ENCODE results near the gene GATC. TPM values are rescaled to one million over a fixed set of nuclear protein-coding genes. Genes with fewer than 3 reads are reported as not detected.

The GATC gene
- polyA plus RNA-seq, 1 experiment, result 14.8 TPM

- peaks cover 3% of the 10 kb centered on the region for H3K36me3 ChIP-seq (ENCODE audit: control insufficient read depth, insufficient read depth, low read length)
- ChIA-PET POLR2A (interaction anchor here (0.5 to 0.7 kb wide), 3 partner anchors 15 to 125 kb away, joined by 4 to 6 read pairs (median 6); no protein-coding TSS in a partner anchor), CTCF (interaction anchor here (0.6 to 1.9 kb wide), 5 partner anchors 13 to 269 kb away, joined by 3 to 10 read pairs (median 3); partner anchors contain the start of gene SRSF9)
- H3K27me3 ChIP-seq (ENCODE audit: control insufficient read depth, insufficient read depth, low read length), result no peaks in the 10 kb centered on the region
- DNase-seq (ENCODE audit: low read depth), result no peak
- TF ChIP-seq, protein P1, sequence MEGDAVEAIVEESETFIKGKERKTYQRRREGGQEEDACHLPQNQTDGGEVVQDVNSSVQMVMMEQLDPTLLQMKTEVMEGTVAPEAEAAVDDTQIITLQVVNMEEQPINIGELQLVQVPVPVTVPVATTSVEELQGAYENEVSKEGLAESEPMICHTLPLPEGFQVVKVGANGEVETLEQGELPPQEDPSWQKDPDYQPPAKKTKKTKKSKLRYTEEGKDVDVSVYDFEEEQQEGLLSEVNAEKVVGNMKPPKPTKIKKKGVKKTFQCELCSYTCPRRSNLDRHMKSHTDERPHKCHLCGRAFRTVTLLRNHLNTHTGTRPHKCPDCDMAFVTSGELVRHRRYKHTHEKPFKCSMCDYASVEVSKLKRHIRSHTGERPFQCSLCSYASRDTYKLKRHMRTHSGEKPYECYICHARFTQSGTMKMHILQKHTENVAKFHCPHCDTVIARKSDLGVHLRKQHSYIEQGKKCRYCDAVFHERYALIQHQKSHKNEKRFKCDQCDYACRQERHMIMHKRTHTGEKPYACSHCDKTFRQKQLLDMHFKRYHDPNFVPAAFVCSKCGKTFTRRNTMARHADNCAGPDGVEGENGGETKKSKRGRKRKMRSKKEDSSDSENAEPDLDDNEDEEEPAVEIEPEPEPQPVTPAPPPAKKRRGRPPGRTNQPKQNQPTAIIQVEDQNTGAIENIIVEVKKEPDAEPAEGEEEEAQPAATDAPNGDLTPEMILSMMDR (IDR thresholded peaks at IDR 0.05; ENCODE audit: insufficient read depth, low read depth, low read length), result 0 out of 2 replicates have a peak, but pooled peaks have one; percentile 18
- peak overlapping the region; percentile 99 for H3K4me3 ChIP-seq (ENCODE audit: low read depth, low read length)
These were observed 50.4 kb downstream of the GATC start for GRCh38 chr12:120496413-120497340.

GRCh38 chr12:120497524-120498150, 51.4 kb downstream of the GATC start:
- CTCF ChIA-PET, result interaction anchor here (1.9 kb wide), 1 partner anchor 28 kb away, joined by 10 read pairs; the partner anchor contains the start of gene SRSF9
- no peak for DNase-seq (ENCODE audit: low read depth)
- H3K4me3 ChIP-seq (ENCODE audit: low read depth, low read length), result peak overlapping the region; percentile 99
- POLR2A ChIA-PET, result no interaction called here
- TF ChIP-seq, protein P1 (IDR thresholded peaks at IDR 0.05; ENCODE audit: insufficient read depth, low read depth, low read length), result no peak
- H3K36me3 ChIP-seq (ENCODE audit: control insufficient read depth, insufficient read depth, low read length), result peaks cover 3% of the 10 kb centered on the region
- H3K27me3 ChIP-seq (ENCODE audit: control insufficient read depth, insufficient read depth, low read length), result no peaks in the 10 kb centered on the region

GRCh38 chr12:120498870-120499515, 52.7 kb downstream of the GATC start:
- TF ChIP-seq, protein P1 (IDR thresholded peaks at IDR 0.05; ENCODE audit: insufficient read depth, low read depth, low read length), result no peak
- peaks cover 8% of the 10 kb centered on the region for H3K36me3 ChIP-seq (ENCODE audit: control insufficient read depth, insufficient read depth, low read length)
- DNase-seq (ENCODE audit: low read depth), result no peak
- ChIA-PET POLR2A (no interaction called here), CTCF (interaction anchor here (1.0 to 1.4 kb wide), 2 partner anchors 10 to 17 kb away, joined by 3 to 5 read pairs; no protein-coding TSS in a partner anchor)
- H3K4me3 ChIP-seq (ENCODE audit: low read depth, low read length), result no peak overlapping the region
- no peaks in the 10 kb centered on the region for H3K27me3 ChIP-seq (ENCODE audit: control insufficient read depth, insufficient read depth, low read length)

GRCh38 chr12:120500581-120500980, 54.3 kb downstream of the GATC start:
- ChIA-PET POLR2A (interaction anchor here (0.5 to 0.6 kb wide), 2 partner anchors 33 to 53 kb away, joined by 7 to 9 read pairs; no protein-coding TSS in a partner anchor), CTCF (no interaction called here)
- H3K4me3 ChIP-seq (ENCODE audit: low read depth, low read length), result no peak overlapping the region
- H3K36me3 ChIP-seq (ENCODE audit: control insufficient read depth, insufficient read depth, low read length), result peaks cover 9% of the 10 kb centered on the region
- TF ChIP-seq, protein P1 (IDR thresholded peaks at IDR 0.05; ENCODE audit: insufficient read depth, low read depth, low read length), result no peak
- no peaks in the 10 kb centered on the region for H3K27me3 ChIP-seq (ENCODE audit: control insufficient read depth, insufficient read depth, low read length)
- DNase-seq (ENCODE audit: low read depth), result no peak
